Trophoblast cell (in vitro differentiated cells and primary cell): ENCODE results near the gene PRKACB.

Experiments
- DNase-seq, 2 donors: peaks; one replicate each; pipeline ENCODE4 v3.0.0-alpha.2; 2016
- H2AFZ ChIP-seq: 2 replicates; pipeline ENCODE4 v1.6.1; 2013; ENCODE audit warnings: low read length, moderate library complexity, mild to moderate bottlenecking; ENCODE audit not compliant: insufficient read depth, poor library complexity
- H2AK5ac ChIP-seq: 2 replicates; pipeline ENCODE4 v1.6.1; 2013; ENCODE audit warnings: mild to moderate bottlenecking, low read length
- H2BK120ac ChIP-seq: 2 replicates; pipeline ENCODE4 v1.6.1; 2013; ENCODE audit warnings: low read length, mild to moderate bottlenecking, moderate library complexity; ENCODE audit not compliant: insufficient read depth, poor library complexity
- H2BK12ac ChIP-seq: 2 replicates; pipeline ENCODE4 v1.6.1; 2013; ENCODE audit warnings: mild to moderate bottlenecking, low read length, moderate library complexity
- H2BK5ac ChIP-seq: 2 replicates; pipeline ENCODE4 v1.6.1; 2013; ENCODE audit warnings: low read length, low read depth, moderate library complexity, mild to moderate bottlenecking; ENCODE audit not compliant: poor library complexity
- H3K14ac ChIP-seq: 2 replicates; pipeline ENCODE4 v1.6.1; 2013; ENCODE audit warnings: mild to moderate bottlenecking, low read length
- H3K18ac ChIP-seq: 2 replicates; pipeline ENCODE4 v1.6.1; 2013; ENCODE audit warnings: mild to moderate bottlenecking, low read length
- H3K23ac ChIP-seq: 2 replicates; pipeline ENCODE4 v1.6.1; 2013; ENCODE audit warnings: low read length
- H3K27ac ChIP-seq: 2 replicates; pipeline ENCODE4 v1.5.1; 2013; ENCODE audit warnings: low read depth, mild to moderate bottlenecking, inconsistent platforms, low read length, moderate library complexity
- H3K27me3 ChIP-seq: 2 replicates; pipeline ENCODE4 v1.6.1; 2013; ENCODE audit warnings: inconsistent platforms, mild to moderate bottlenecking, low read length, moderate library complexity; ENCODE audit not compliant: insufficient read depth
- H3K36me3 ChIP-seq, 2 experiments: 1 replicate in 1 of 2; 2 replicates in 1 of 2; pipeline ENCODE4 v1.6.1; 2013; ENCODE audit warnings: low read length in 2 of 2, mild to moderate bottlenecking in 2 of 2, moderate library complexity in 1 of 2; ENCODE audit not compliant: insufficient read depth in 2 of 2, control insufficient read depth in 1 of 2
- H3K4ac ChIP-seq: 2 replicates; pipeline ENCODE4 v1.6.1; 2013; ENCODE audit warnings: low read depth, mild to moderate bottlenecking, low read length, moderate library complexity
- H3K4me1 ChIP-seq, 2 experiments: 1 replicate in 1 of 2; 2 replicates in 1 of 2; pipeline ENCODE4 v1.6.1; 2013; ENCODE audit warnings: low read length in 2 of 2, mild to moderate bottlenecking in 2 of 2, moderate library complexity in 1 of 2; ENCODE audit not compliant: insufficient read depth in 2 of 2, control insufficient read depth in 1 of 2
- H3K4me2 ChIP-seq: 2 replicates; pipeline ENCODE4 v1.6.1; 2013; ENCODE audit warnings: inconsistent platforms, mild to moderate bottlenecking, low read length, moderate library complexity
- H3K4me3 ChIP-seq: 2 replicates; pipeline ENCODE4 v1.5.1; 2013; ENCODE audit warnings: mild to moderate bottlenecking, low read depth, low read length, inconsistent platforms
- H3K79me1 ChIP-seq: one replicate; pipeline ENCODE4 v1.6.1; 2013; ENCODE audit warnings: low read length
- H3K79me2 ChIP-seq: 2 replicates; pipeline ENCODE4 v1.6.1; 2013; ENCODE audit warnings: low read length, mild to moderate bottlenecking; ENCODE audit not compliant: control insufficient read depth, insufficient read depth, poor library complexity
- H3K9ac ChIP-seq: 2 replicates; pipeline ENCODE4 v1.6.1; 2013; ENCODE audit warnings: mild to moderate bottlenecking, low read length
- H3K9me3 ChIP-seq: 2 replicates; pipeline ENCODE4 v1.6.1; 2013; ENCODE audit warnings: low read depth, mild to moderate bottlenecking, control low read depth, inconsistent platforms, low read length; ENCODE audit not compliant: insufficient read depth
- H4K12ac ChIP-seq: 2 replicates; pipeline ENCODE4 v1.6.1; 2013; ENCODE audit warnings: low read depth, mild to moderate bottlenecking, low read length, moderate library complexity
- H4K8ac ChIP-seq: 2 replicates; pipeline ENCODE4 v1.6.1; 2013; ENCODE audit warnings: low read depth, mild to moderate bottlenecking, low read length, moderate library complexity
- H4K91ac ChIP-seq: one replicate; pipeline ENCODE4 v1.6.1; 2013; ENCODE audit warnings: low read depth, mild to moderate bottlenecking, low read length, moderate library complexity
- WGBS: extraction: QIAGEN DNeasy Blood & Tissue Kit; methylation state at CpG from one replicate; pipeline ENCODE4 v1.1.7; 2013; ENCODE audit warnings: missing lambda C conversion rate; ENCODE audit not compliant: insufficient read length, insufficient coverage; ENCODE audit errors: extremely low coverage; 5-methylcytosine and 5-hydroxymethylcytosine counted together

The PRKACB gene

GRCh38 chr1:84155517-84155916 is 11.4 kb downstream of the PRKACB start:
- H3K36me3 ChIP-seq = no peaks in the 10 kb centered on the region
- no peak overlapping the region for H4K8ac ChIP-seq
- no peak overlapping the region for H3K23ac ChIP-seq
- H2BK5ac ChIP-seq = no peak overlapping the region
- no peak overlapping the region for H3K4ac ChIP-seq
- H3K18ac ChIP-seq = no peak overlapping the region
- no peaks in the 10 kb centered on the region for H3K79me1 ChIP-seq
- no peak overlapping the region for H2AFZ ChIP-seq
- no peaks in the 10 kb centered on the region for H3K9me3 ChIP-seq
- H3K4me2 ChIP-seq = no peak overlapping the region
- H4K91ac ChIP-seq = no peak overlapping the region
- H2BK120ac ChIP-seq = no peak overlapping the region
- no peak overlapping the region for H3K9ac ChIP-seq
- H4K12ac ChIP-seq = no peak overlapping the region
- DNase-seq = no peak
- H3K4me1 ChIP-seq = no peaks in the 10 kb centered on the region
- H3K27ac ChIP-seq = no peak overlapping the region
- no peak overlapping the region for H3K14ac ChIP-seq
- no peak overlapping the region for H2AK5ac ChIP-seq
- no peak overlapping the region for H2BK12ac ChIP-seq
- WGBS = no CpG with 5 or more reads among the region's 3 CpGs
- H3K79me2 ChIP-seq = no peaks in the 10 kb centered on the region
- no peaks in the 10 kb centered on the region for H3K27me3 ChIP-seq
- no peak overlapping the region for H3K4me3 ChIP-seq

- Histone ChIP-seq H2AFZ (no peak overlapping the region), H4K12ac (no peak overlapping the region), H3K27me3 (no peaks in the 10 kb centered on the region), H3K27ac (no peak overlapping the region), H2BK12ac (no peak overlapping the region), H3K4me3 (no peak overlapping the region), H4K8ac (no peak overlapping the region), H3K9me3 (no peaks in the 10 kb centered on the region), H3K4ac (no peak overlapping the region), H2BK5ac (no peak overlapping the region), H3K36me3 (no peaks in the 10 kb centered on the region), H3K14ac (no peak overlapping the region), H3K23ac (no peak overlapping the region), H4K91ac (no peak overlapping the region), H3K79me2 (no peaks in the 10 kb centered on the region), H3K79me1 (no peaks in the 10 kb centered on the region), H3K4me2 (no peak overlapping the region), H3K4me1 (no peaks in the 10 kb centered on the region), H2AK5ac (no peak overlapping the region), H3K9ac (no peak overlapping the region), H3K18ac (no peak overlapping the region), H2BK120ac (no peak overlapping the region)
- WGBS = no CpG with 5 or more reads among the region's 2 CpGs
- DNase-seq = peak in 1 of 2 donors; percentile 4
Measured at GRCh38 chr1:84156210-84156621, 12.1 kb downstream of the PRKACB start.

- no peaks in the 10 kb centered on the region for H3K9me3 ChIP-seq
- H2AK5ac ChIP-seq = no peak overlapping the region
- no peak overlapping the region for H3K4me3 ChIP-seq
- H3K18ac ChIP-seq = no peak overlapping the region
- H3K14ac ChIP-seq = no peak overlapping the region
- no peaks in the 10 kb centered on the region for H3K79me1 ChIP-seq
- H4K12ac ChIP-seq = no peak overlapping the region
- no peak for DNase-seq
- no peak overlapping the region for H2BK5ac ChIP-seq
- no peak overlapping the region for H3K23ac ChIP-seq
- H2BK120ac ChIP-seq = no peak overlapping the region
- no peak overlapping the region for H4K91ac ChIP-seq
- no peak overlapping the region for H2AFZ ChIP-seq
- H3K4ac ChIP-seq = no peak overlapping the region
- no peaks in the 10 kb centered on the region for H3K79me2 ChIP-seq
- H3K27ac ChIP-seq = no peak overlapping the region
- WGBS = no CpG with 5 or more reads among the region's 5 CpGs
- H2BK12ac ChIP-seq = no peak overlapping the region
- no peak overlapping the region for H4K8ac ChIP-seq
- no peaks in the 10 kb centered on the region for H3K4me1 ChIP-seq
- no peak overlapping the region for H3K9ac ChIP-seq
- H3K36me3 ChIP-seq = no peaks in the 10 kb centered on the region
- no peak overlapping the region for H3K4me2 ChIP-seq
- no peaks in the 10 kb centered on the region for H3K27me3 ChIP-seq
Measured at GRCh38 chr1:84159533-84160240, 15.6 kb downstream of the PRKACB start.

GRCh38 chr1:84162295-84162694 is 18.2 kb downstream of the PRKACB start:
- Histone ChIP-seq H3K79me2 (no peaks in the 10 kb centered on the region), H3K9me3 (no peaks in the 10 kb centered on the region), H3K4me2 (no peak overlapping the region), H3K14ac (no peak overlapping the region), H2BK5ac (no peak overlapping the region), H3K27ac (no peak overlapping the region), H3K18ac (no peak overlapping the region), H3K27me3 (no peaks in the 10 kb centered on the region), H4K8ac (no peak overlapping the region), H3K9ac (no peak overlapping the region), H3K23ac (no peak overlapping the region), H3K36me3 (no peaks in the 10 kb centered on the region), H3K4ac (no peak overlapping the region), H4K12ac (no peak overlapping the region), H4K91ac (no peak overlapping the region), H3K79me1 (no peaks in the 10 kb centered on the region), H2BK120ac (no peak overlapping the region), H2AK5ac (no peak overlapping the region), H2AFZ (no peak overlapping the region), H3K4me3 (no peak overlapping the region), H3K4me1 (no peaks in the 10 kb centered on the region), H2BK12ac (no peak overlapping the region)
- DNase-seq = no peak
- WGBS = no CpG with 5 or more reads among the region's 2 CpGs
